GM12878 (cell line): Measurements from ENCODE around the gene MTRFR. TPM values are rescaled to one million over a fixed set of nuclear protein-coding genes. Genes with fewer than 3 reads are reported as not detected.

Experiments used
- ASH2L ChIP-seq: fragments of 300-600, 200-600 bp; sonication (generic); IDR thresholded peaks from 2 replicates; pipeline ENCODE4 v1.6.1; 2017; ENCODE audit warnings: low read depth, mild to moderate bottlenecking, borderline replicate concordance
- CBX3 ChIP-seq: fragments of 200-600 bp; sonication (generic); IDR thresholded peaks from 2 replicates; pipeline ENCODE4 v1.6.1; 2016; ENCODE audit warnings: low read depth, borderline replicate concordance
- ETV6 ChIP-seq, 2 experiments: fragments of 450-650 bp in 1 of 2; IDR thresholded peaks in 1 of 2; conservative IDR thresholded peaks in 1 of 2; 2 replicates each; pipeline ENCODE4 v1.6.1; 2014; ENCODE audit warnings: antibody characterized with exemption in 1 of 2, borderline replicate concordance in 1 of 2, low read depth in 1 of 2, mild to moderate bottlenecking in 1 of 2, moderate library complexity in 1 of 2
- IRF4 ChIP-seq: IDR thresholded peaks from 2 replicates; pipeline ENCODE4 v1.6.1; 2011; ENCODE audit warnings: low read depth, low read length
- KDM1A ChIP-seq: fragments of 200-600 bp; sonication (generic); IDR thresholded peaks from 2 replicates; pipeline ENCODE4 v1.6.1; 2016; ENCODE audit warnings: borderline replicate concordance
- MEF2A ChIP-seq: IDR thresholded peaks from 2 replicates; pipeline ENCODE4 v1.6.1; 2011; ENCODE audit warnings: low read depth, mild to moderate bottlenecking, low read length, moderate library complexity; ENCODE audit not compliant: insufficient read depth
- MYC ChIP-seq: IDR thresholded peaks from 2 replicates; pipeline ENCODE4 v1.6.1; 2011; ENCODE audit warnings: mild to moderate bottlenecking, low read length, moderate library complexity, inconsistent platforms; ENCODE audit not compliant: insufficient read depth, insufficient replicate concordance, insufficient read length, severe bottlenecking
- POU2F2 ChIP-seq: IDR thresholded peaks from 3 replicates; pipeline ENCODE4 v1.6.1; 2011; ENCODE audit warnings: low read depth, mild to moderate bottlenecking, low read length, borderline replicate concordance
- RCOR1 ChIP-seq: conservative IDR thresholded peaks from 2 replicates; pipeline ENCODE4 v1.6.1; 2012; ENCODE audit warnings: low read depth, low read length, improper control_type of control experiment
- RELA ChIP-seq: fragments of 450-650 bp; IDR thresholded peaks from 2 replicates; pipeline ENCODE4 v1.8.0; 2014; ENCODE audit warnings: borderline replicate concordance; ENCODE audit not compliant: partially characterized antibody
- SMAD5 ChIP-seq: IDR thresholded peaks from 2 replicates; pipeline ENCODE4 v1.6.1; 2016; ENCODE audit warnings: antibody characterized with exemption, low read depth
- SMARCA5 ChIP-seq: fragments of 450-650 bp; IDR thresholded peaks from 2 replicates; pipeline ENCODE4 v1.6.1; 2017; ENCODE audit warnings: mild to moderate bottlenecking
- SP1 ChIP-seq: IDR thresholded peaks from one replicate; pipeline ENCODE4 v1.6.1; 2011; ENCODE audit warnings: low read depth, low read length
- TBL1XR1 ChIP-seq: IDR thresholded peaks from 2 replicates; pipeline ENCODE4 v1.6.1; 2012; ENCODE audit warnings: low read depth, low read length, improper control_type of control experiment
- ZNF24 ChIP-seq: fragments of 450-650 bp; IDR thresholded peaks from 2 replicates; pipeline ENCODE4 v1.6.1; 2017; ENCODE audit warnings: antibody characterized with exemption, mild to moderate bottlenecking
- polyA plus RNA-seq, 11 experiments: library from polyadenylated mRNA; depleted of rRNA in 4 of 11; unstranded in 6 of 11; stranded (reverse) in 5 of 11; fragments of >200 nt; fragmentation: Nextera tagmentation in 4 of 11; fragmentation: Illumina TruSeq in 1 of 11; extraction: Ambion mirVana in 4 of 11; extraction: Trizol in 1 of 11; gene quantifications; 1 replicate in 1 of 11; 2 replicates in 10 of 11; pipeline versions ENCODE4 v1.2.1 to v1.2.3, GENCODE V29; 2011 to 2016; ENCODE audit warnings: inconsistent platforms in 2 of 11, missing spikeins in 2 of 11, low read depth in 1 of 11
- total RNA-seq, 4 experiments: library from RNA; depleted of rRNA in 3 of 4; stranded (reverse); fragments of >200 nt in 3 of 4; fragmentation: Illumina TruSeq in 1 of 4; extraction: Trizol in 1 of 4; gene quantifications; 2 replicates each; pipeline versions ENCODE4 v1.2.1 to v1.2.3, GENCODE V29; 2013 to 2021
- TF ChIP-seq, protein P1 (sequence below): fragments of 450-650 bp; conservative IDR thresholded peaks from 2 replicates; pipeline ENCODE4 v1.6.1; 2017; ENCODE audit warnings: mild to moderate bottlenecking, moderate library complexity
- TF ChIP-seq, protein P2 (sequence below): IDR thresholded peaks from 2 replicates; pipeline ENCODE4 v1.6.1; 2012; ENCODE audit warnings: low read depth, low read length, improper control_type of control experiment
- TF ChIP-seq, protein P3 (sequence below): IDR thresholded peaks from 2 replicates; pipeline ENCODE4 v1.6.1; 2011; ENCODE audit warnings: low read depth, low read length, improper control_type of control experiment, borderline replicate concordance
- TF ChIP-seq, protein P4 (sequence below): IDR thresholded peaks from 2 replicates; pipeline ENCODE4 v1.6.1; 2011; ENCODE audit warnings: mild to moderate bottlenecking, low read depth, low read length, moderate library complexity; ENCODE audit not compliant: insufficient replicate concordance
- TF ChIP-seq, protein P5 (sequence below), 3 experiments: IDR thresholded peaks in 2 of 3; conservative IDR thresholded peaks in 1 of 3; 2 replicates each; pipeline ENCODE4 v1.5.1; 2011; ENCODE audit warnings: low read depth in 3 of 3, low read length in 3 of 3, mild to moderate bottlenecking in 3 of 3, control low read depth in 2 of 3, moderate library complexity in 2 of 3, inconsistent platforms in 1 of 3, mixed read lengths in 1 of 3; ENCODE audit not compliant: control insufficient read depth in 2 of 3, insufficient read depth in 1 of 3; ENCODE audit errors: extremely low read depth in 1 of 3

MTRFR gene
- total and polyA plus RNA-seq, 10 of the 15 experiments (the other 5 are each of a cell fraction or from before 2014, with no cell fraction given): 12.2 to 33.4 (median 24.8) TPM

DNA sequence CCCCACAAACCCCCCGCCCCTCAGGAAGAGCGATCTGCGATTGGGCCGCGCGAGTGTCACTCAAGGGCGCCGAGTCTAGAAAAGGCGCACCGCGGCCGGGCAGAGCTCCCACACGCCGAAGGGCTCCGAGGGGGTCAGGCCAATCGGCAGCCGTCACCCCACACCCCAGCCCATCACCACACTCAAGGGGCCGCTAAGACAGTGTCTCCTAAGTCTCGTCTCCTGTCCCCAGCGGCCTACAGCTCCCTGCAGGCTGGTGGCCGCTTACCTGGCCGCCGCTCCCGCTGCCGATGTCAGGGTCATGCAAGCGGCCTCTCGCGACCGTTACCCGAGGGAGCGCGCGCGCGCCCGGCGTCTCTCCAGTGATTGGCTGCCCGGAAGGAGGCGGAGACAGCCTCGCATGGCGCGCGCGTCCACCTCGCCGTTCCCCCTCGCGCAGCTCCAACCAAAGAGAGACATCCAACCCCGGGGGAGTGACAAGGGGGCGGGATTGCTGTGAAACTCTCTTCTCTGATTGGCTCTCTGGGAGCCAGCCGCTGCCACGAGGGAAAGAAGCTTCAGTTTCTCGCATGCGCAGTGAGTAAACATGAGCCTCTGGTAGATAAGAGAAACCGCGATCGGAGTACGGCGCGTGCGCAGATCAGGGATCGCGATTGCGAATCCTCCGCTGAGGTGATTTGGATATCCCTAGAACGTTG is at the start of gene MTRFR, which contains the start of gene MPHOSPH9 (continued):
- TF ChIP-seq, protein P1, sequence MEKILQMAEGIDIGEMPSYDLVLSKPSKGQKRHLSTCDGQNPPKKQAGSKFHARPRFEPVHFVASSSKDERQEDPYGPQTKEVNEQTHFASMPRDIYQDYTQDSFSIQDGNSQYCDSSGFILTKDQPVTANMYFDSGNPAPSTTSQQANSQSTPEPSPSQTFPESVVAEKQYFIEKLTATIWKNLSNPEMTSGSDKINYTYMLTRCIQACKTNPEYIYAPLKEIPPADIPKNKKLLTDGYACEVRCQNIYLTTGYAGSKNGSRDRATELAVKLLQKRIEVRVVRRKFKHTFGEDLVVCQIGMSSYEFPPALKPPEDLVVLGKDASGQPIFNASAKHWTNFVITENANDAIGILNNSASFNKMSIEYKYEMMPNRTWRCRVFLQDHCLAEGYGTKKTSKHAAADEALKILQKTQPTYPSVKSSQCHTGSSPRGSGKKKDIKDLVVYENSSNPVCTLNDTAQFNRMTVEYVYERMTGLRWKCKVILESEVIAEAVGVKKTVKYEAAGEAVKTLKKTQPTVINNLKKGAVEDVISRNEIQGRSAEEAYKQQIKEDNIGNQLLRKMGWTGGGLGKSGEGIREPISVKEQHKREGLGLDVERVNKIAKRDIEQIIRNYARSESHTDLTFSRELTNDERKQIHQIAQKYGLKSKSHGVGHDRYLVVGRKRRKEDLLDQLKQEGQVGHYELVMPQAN: peak; percentile 94
- TF ChIP-seq, protein P2, sequence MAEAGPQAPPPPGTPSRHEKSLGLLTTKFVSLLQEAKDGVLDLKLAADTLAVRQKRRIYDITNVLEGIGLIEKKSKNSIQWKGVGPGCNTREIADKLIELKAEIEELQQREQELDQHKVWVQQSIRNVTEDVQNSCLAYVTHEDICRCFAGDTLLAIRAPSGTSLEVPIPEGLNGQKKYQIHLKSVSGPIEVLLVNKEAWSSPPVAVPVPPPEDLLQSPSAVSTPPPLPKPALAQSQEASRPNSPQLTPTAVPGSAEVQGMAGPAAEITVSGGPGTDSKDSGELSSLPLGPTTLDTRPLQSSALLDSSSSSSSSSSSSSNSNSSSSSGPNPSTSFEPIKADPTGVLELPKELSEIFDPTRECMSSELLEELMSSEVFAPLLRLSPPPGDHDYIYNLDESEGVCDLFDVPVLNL: peak; percentile 77
- TF ChIP-seq ASH2L: no peak
- TF ChIP-seq, protein P3, sequence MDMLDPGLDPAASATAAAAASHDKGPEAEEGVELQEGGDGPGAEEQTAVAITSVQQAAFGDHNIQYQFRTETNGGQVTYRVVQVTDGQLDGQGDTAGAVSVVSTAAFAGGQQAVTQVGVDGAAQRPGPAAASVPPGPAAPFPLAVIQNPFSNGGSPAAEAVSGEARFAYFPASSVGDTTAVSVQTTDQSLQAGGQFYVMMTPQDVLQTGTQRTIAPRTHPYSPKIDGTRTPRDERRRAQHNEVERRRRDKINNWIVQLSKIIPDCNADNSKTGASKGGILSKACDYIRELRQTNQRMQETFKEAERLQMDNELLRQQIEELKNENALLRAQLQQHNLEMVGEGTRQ: peak; percentile 15; the same call in 1 of the 2 replicates
- no peak for TF ChIP-seq IRF4
- TF ChIP-seq, protein P4, sequence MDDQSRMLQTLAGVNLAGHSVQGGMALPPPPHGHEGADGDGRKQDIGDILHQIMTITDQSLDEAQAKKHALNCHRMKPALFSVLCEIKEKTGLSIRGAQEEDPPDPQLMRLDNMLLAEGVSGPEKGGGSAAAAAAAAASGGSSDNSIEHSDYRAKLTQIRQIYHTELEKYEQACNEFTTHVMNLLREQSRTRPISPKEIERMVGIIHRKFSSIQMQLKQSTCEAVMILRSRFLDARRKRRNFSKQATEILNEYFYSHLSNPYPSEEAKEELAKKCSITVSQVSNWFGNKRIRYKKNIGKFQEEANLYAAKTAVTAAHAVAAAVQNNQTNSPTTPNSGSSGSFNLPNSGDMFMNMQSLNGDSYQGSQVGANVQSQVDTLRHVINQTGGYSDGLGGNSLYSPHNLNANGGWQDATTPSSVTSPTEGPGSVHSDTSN: peak; percentile 98
- TF ChIP-seq POU2F2: peak; percentile 97
- peak; percentile 95 for TF ChIP-seq RELA
- peak; percentile 43 for TF ChIP-seq SMARCA5
- TF ChIP-seq, protein P5, sequence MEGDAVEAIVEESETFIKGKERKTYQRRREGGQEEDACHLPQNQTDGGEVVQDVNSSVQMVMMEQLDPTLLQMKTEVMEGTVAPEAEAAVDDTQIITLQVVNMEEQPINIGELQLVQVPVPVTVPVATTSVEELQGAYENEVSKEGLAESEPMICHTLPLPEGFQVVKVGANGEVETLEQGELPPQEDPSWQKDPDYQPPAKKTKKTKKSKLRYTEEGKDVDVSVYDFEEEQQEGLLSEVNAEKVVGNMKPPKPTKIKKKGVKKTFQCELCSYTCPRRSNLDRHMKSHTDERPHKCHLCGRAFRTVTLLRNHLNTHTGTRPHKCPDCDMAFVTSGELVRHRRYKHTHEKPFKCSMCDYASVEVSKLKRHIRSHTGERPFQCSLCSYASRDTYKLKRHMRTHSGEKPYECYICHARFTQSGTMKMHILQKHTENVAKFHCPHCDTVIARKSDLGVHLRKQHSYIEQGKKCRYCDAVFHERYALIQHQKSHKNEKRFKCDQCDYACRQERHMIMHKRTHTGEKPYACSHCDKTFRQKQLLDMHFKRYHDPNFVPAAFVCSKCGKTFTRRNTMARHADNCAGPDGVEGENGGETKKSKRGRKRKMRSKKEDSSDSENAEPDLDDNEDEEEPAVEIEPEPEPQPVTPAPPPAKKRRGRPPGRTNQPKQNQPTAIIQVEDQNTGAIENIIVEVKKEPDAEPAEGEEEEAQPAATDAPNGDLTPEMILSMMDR (IDR thresholded peaks at IDR 0.05 in 2 of 3, conservative IDR thresholded peaks at IDR 0.05 in 1 of 3; ENCODE audit: control insufficient read depth in 2 of 3, extremely low read depth in 1 of 3, insufficient read depth in 1 of 3, low read depth in 3 of 3, low read length in 3 of 3): no peak
- TF ChIP-seq KDM1A: no peak
- TF ChIP-seq RCOR1: 0 out of 2 replicates have a peak, but pooled peaks have one; percentile 49
- TF ChIP-seq ETV6 (conservative IDR thresholded peaks at IDR 0.05 in 1 of 2, IDR thresholded peaks at IDR 0.05 in 1 of 2; ENCODE audit: borderline replicate concordance in 1 of 2, low read depth in 1 of 2): no peak
- TF ChIP-seq CBX3: no peak
- peak; percentile 64 for TF ChIP-seq MYC
- no peak for TF ChIP-seq MEF2A
- peak; percentile 97 for TF ChIP-seq SMAD5
- TF ChIP-seq TBL1XR1: peak; percentile 69; the same call in 1 of the 2 replicates
- peak; percentile 86 for TF ChIP-seq SP1
- no peak for TF ChIP-seq ZNF24
